OCI-LY7 (cell line): ENCODE results near the gene C6orf58. TPM values are rescaled to one million over a fixed set of nuclear protein-coding genes. Genes with fewer than 3 reads are reported as not detected.
A peak's percentile ranks its signal among the peaks of the same experiment; 100 is the strongest.

Experiments
- BruUV-seq: library from RNA; stranded (reverse); fragments of 400-500 nt; replicated peaks from 2 replicates; lab custom pipeline; 2021; lab: Mats Ljungman, UMichigan
- CTCF ChIA-PET: fragments of 300-600 bp; sonication (Branson Sonifier 250); formaldehyde crosslinking; loops from one replicate; lab custom pipeline; 2022; ENCODE audit warnings: antibody characterized with exemption; ENCODE audit not compliant: unreplicated experiment; lab: Charles Lee
- POLR2A ChIA-PET: fragments of 300-600 bp; sonication (Branson Sonifier 250); formaldehyde crosslinking; loops from one replicate; lab custom pipeline; 2022; ENCODE audit warnings: antibody characterized with exemption; lab: Charles Lee
- DNase-seq: peaks from one replicate; pipeline ENCODE4 v3.0.0-alpha.2; 2015; ENCODE audit warnings: low spot score
- H2AFZ ChIP-seq: fragments of 200-600 bp; sonication (generic), shearing (Covaris generic); 2 replicates; pipeline ENCODE4 v1.6.1; 2014; ENCODE audit warnings: mild to moderate bottlenecking, antibody characterized with exemption, low read length, moderate library complexity
- H3K27ac ChIP-seq: fragments of 200-600 bp; sonication (generic); 2 replicates; pipeline ENCODE4 v1.5.1; 2014; ENCODE audit warnings: mixed run types, low read depth, mild to moderate bottlenecking, moderate library complexity, low read length, inconsistent platforms; ENCODE audit not compliant: poor library complexity, severe bottlenecking
- H3K36me3 ChIP-seq: fragments of 200-600 bp; sonication (generic); 2 replicates; pipeline ENCODE4 v1.6.1; 2014; ENCODE audit warnings: mild to moderate bottlenecking, antibody characterized with exemption, low read length, moderate library complexity, mixed read lengths; ENCODE audit not compliant: insufficient read depth
- H3K4me1 ChIP-seq: fragments of 200-600 bp; sonication (generic); 2 replicates; pipeline ENCODE4 v1.5.1; 2014; ENCODE audit warnings: mild to moderate bottlenecking, low read length; ENCODE audit not compliant: insufficient read depth, poor library complexity, severe bottlenecking
- H3K4me2 ChIP-seq: fragments of 200-600 bp; sonication (generic); 2 replicates; pipeline ENCODE4 v1.6.1; 2014; ENCODE audit warnings: mild to moderate bottlenecking, low read length
- H3K4me3 ChIP-seq: fragments of 200-600 bp; sonication (generic); 2 replicates; pipeline ENCODE4 v1.5.1; 2014; ENCODE audit warnings: mild to moderate bottlenecking, low read depth, low read length; ENCODE audit not compliant: poor library complexity, severe bottlenecking
- H3K79me2 ChIP-seq: fragments of 200-600 bp; sonication (generic); 2 replicates; pipeline ENCODE4 v1.6.1; 2016; ENCODE audit warnings: low read depth, mild to moderate bottlenecking, low read length, moderate library complexity, mixed read lengths; ENCODE audit not compliant: insufficient read depth
- H3K9me2 ChIP-seq: fragments of 200-600 bp; sonication (generic); 2 replicates; pipeline ENCODE4 v1.6.1; 2016; ENCODE audit warnings: mild to moderate bottlenecking, low read length, mixed read lengths; ENCODE audit not compliant: insufficient read depth
- H3K9me3 ChIP-seq: fragments of 200-600 bp; sonication (generic); 2 replicates; pipeline ENCODE4 v1.6.1; 2014; ENCODE audit warnings: mild to moderate bottlenecking, mixed run types, low read length, mixed read lengths
- H4K20me1 ChIP-seq: fragments of 200-600 bp; sonication (generic); 2 replicates; pipeline ENCODE4 v1.6.1; 2014; ENCODE audit warnings: mild to moderate bottlenecking, antibody characterized with exemption, low read length, moderate library complexity, mixed read lengths; ENCODE audit not compliant: insufficient read depth
- CTCF ChIP-seq: fragments of 200-600 bp; sonication (generic); conservative IDR thresholded peaks from 2 replicates; pipeline ENCODE4 v1.5.1; 2014; ENCODE audit warnings: mild to moderate bottlenecking, antibody characterized with exemption, low read length, moderate library complexity, mixed read lengths
- EZH2phosphoT487 ChIP-seq: fragments of 200-600 bp; sonication (generic); IDR thresholded peaks from 2 replicates; pipeline ENCODE4 v1.6.1; 2018; ENCODE audit warnings: low read depth, borderline replicate concordance, mild to moderate bottlenecking, mixed run types, antibody characterized with exemption, low read length, moderate library complexity, mixed read lengths
- intact Hi-C: fragments of 100-400 bp; cut with micrococcal nuclease; formaldehyde crosslinking; loops from one replicate; pipeline ENCODE4 v1.10.0; 2022; ENCODE audit not compliant: unreplicated experiment
- total RNA-seq, 2 experiments: library from RNA; depleted of rRNA in 1 of 2; stranded (reverse); fragments of >200 nt in 1 of 2; shearing (Covaris generic) in 1 of 2; gene quantifications; 2 replicates each; pipeline ENCODE4 v1.2.3, GENCODE V29; 2014 to 2022

C6orf58 gene
- total RNA-seq, 2 experiments from 2014 or later: not detected

DNA sequence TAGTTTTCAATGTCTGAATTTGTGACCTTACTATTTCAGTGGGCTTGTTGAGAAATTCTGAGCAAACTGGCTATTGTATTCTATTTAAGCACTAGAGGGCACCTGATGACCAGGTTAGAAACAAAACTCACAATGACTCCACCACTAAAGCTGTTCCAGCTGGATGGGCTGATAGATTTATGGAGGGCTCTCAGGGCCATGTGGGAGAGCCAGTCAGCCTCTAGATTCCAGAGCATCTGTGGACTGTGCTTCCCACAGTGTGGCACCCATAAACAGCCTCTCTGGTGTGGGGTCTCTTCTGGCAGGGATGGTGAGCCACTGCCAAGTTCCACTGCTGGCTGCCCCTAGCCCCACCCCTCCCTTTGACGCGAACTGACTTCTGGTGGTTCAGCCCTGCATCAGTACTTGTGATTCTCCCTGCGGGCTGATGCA lies 29.2 kb downstream of the C6orf58 start:
- no TSS peak for BruUV-seq
- H4K20me1 ChIP-seq: no peaks in the 10 kb centered on the region
- no peak overlapping the region for H3K4me2 ChIP-seq
- no peak overlapping the region for H2AFZ ChIP-seq
- no peaks in the 10 kb centered on the region for H3K4me1 ChIP-seq
- H3K9me3 ChIP-seq: no peaks in the 10 kb centered on the region
- no peak for TF ChIP-seq EZH2phosphoT487
- TF ChIP-seq CTCF: peak; percentile 37
- DNase-seq: no peak
- no peaks in the 10 kb centered on the region for H3K36me3 ChIP-seq
- intact Hi-C loops: no loop called here
- H3K27ac ChIP-seq: no peak overlapping the region
- H3K9me2 ChIP-seq: no peaks in the 10 kb centered on the region
- no peak overlapping the region for H3K4me3 ChIP-seq
- ChIA-PET CTCF (no interaction called here), POLR2A (no interaction called here)
- no peaks in the 10 kb centered on the region for H3K79me2 ChIP-seq

- intact Hi-C loops: no loop called here
- H2AFZ ChIP-seq: no peak overlapping the region
- no peaks in the 10 kb centered on the region for H4K20me1 ChIP-seq
- no peak for DNase-seq
- no peak overlapping the region for H3K4me2 ChIP-seq
- no peaks in the 10 kb centered on the region for H3K9me2 ChIP-seq
- TF ChIP-seq EZH2phosphoT487: no peak
- no peak for TF ChIP-seq CTCF
- no peaks in the 10 kb centered on the region for H3K36me3 ChIP-seq
- BruUV-seq: no TSS peak
- ChIA-PET POLR2A (no interaction called here), CTCF (no interaction called here)
- no peaks in the 10 kb centered on the region for H3K9me3 ChIP-seq
- no peak overlapping the region for H3K4me3 ChIP-seq
- H3K4me1 ChIP-seq: no peaks in the 10 kb centered on the region
- no peaks in the 10 kb centered on the region for H3K79me2 ChIP-seq
- H3K27ac ChIP-seq: no peak overlapping the region
Measured at GRCh38 chr6:127608554-127609270, 31.7 kb downstream of the C6orf58 start.

- ChIA-PET POLR2A (no interaction called here), CTCF (no interaction called here)
- Histone ChIP-seq H2AFZ (no peak overlapping the region), H3K4me2 (no peak overlapping the region), H4K20me1 (no peaks in the 10 kb centered on the region), H3K4me3 (no peak overlapping the region), H3K4me1 (no peaks in the 10 kb centered on the region), H3K27ac (no peak overlapping the region), H3K79me2 (no peaks in the 10 kb centered on the region), H3K9me3 (no peaks in the 10 kb centered on the region), H3K9me2 (no peaks in the 10 kb centered on the region), H3K36me3 (no peaks in the 10 kb centered on the region)
- intact Hi-C loops: no loop called here
- TF ChIP-seq CTCF (no peak), EZH2phosphoT487 (no peak)
- BruUV-seq: no TSS peak
- no peak for DNase-seq
Measured at GRCh38 chr6:127618729-127619128, 41.8 kb downstream of the C6orf58 start.
